D721Med (cell line): ENCODE results near the gene TBCCD1.

ENCODE experiments used
- DNase-seq: peaks from one replicate; pipeline ENCODE4 v3.0.0; 2011; ENCODE audit warnings: low spot score; ENCODE audit not compliant: insufficient read length
- FAIRE-seq: peaks from 2 replicates; lab custom pipeline; 2011; peaks lifted over from hg19 to GRCh38; lab: Jason Lieb, UNC
- TF ChIP-seq, protein P1 (sequence below): IDR thresholded peaks from 2 replicates; pipeline ENCODE4 v1.5.1; 2012; ENCODE audit warnings: mild to moderate bottlenecking, control low read depth; ENCODE audit not compliant: insufficient read depth; ENCODE audit errors: missing control alignments

The TBCCD1 gene

DNA sequence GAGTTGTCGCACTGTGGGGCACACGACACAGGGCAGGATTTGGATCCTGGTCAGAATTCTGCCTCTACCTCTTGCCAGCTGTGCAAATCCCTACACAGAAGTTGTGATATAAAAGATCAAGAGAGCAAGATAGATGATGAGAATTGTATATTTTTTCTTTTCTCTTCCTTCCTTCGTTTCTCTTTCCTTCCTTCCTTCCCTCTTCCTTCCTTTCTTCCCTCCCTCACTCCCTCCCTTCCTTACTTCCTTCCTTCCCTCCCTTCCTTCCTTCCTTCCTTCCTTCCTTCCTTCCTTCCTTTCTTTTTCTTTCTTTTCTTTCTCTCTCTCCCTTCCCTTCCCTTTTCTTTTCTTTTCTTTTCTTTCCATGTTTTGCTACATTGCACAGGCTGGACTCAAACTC, 33.8 kb upstream of the TBCCD1 start:
- DNase-seq (no peak), FAIRE-seq (no peak)
- TF ChIP-seq, protein P1, sequence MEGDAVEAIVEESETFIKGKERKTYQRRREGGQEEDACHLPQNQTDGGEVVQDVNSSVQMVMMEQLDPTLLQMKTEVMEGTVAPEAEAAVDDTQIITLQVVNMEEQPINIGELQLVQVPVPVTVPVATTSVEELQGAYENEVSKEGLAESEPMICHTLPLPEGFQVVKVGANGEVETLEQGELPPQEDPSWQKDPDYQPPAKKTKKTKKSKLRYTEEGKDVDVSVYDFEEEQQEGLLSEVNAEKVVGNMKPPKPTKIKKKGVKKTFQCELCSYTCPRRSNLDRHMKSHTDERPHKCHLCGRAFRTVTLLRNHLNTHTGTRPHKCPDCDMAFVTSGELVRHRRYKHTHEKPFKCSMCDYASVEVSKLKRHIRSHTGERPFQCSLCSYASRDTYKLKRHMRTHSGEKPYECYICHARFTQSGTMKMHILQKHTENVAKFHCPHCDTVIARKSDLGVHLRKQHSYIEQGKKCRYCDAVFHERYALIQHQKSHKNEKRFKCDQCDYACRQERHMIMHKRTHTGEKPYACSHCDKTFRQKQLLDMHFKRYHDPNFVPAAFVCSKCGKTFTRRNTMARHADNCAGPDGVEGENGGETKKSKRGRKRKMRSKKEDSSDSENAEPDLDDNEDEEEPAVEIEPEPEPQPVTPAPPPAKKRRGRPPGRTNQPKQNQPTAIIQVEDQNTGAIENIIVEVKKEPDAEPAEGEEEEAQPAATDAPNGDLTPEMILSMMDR = no peak

DNA sequence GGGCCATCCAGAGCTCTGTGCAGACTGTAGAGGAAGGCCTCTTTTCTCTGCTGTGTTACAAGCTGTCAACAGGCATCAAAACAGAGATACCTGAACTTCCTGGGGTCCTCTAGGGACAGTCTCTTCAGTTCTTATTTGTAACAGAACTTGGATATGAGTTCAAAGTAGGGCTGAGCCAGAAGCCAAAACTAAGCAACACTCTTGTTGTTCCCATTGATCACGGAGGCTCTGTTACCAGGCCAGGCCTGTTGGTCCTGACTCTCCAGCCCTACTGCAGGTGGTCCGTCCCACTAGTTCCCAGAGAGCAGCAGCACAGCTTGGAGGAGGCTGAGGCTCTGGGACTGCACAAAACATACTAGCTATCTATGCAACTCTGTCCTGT, 32.6 kb upstream of the TBCCD1 start:
- FAIRE-seq (no peak), DNase-seq (no peak)
- TF ChIP-seq, protein P1 = no peak

DNA sequence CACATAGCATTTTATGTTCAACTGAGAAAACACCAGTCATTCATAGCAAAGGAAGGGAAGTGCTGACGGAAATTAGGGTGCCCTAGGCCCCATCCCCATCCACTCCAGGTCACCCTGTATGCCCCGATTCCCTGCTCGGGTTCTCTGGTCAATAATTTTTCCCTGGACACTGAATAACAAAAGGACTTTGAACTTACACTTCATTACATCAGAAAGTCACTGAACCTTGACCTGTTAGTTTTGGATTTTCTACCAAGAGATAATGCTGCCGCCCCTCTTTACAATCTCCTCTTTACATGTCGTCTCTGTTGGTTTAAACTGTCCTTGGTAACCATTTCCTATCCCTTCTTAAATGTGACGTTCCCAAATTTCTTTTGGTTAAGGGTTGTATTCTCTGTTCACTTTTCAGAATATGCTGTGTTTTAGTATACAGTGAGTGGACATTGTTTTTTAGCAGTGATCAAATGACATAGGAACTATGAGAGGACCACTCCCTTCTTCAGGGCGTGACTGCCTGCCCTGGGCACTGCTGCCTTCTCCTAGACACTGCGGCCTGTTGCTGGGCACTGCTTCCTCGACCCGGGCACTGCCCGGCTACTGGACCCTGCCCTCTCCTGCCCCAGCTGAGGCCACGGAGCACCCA, 32.1 kb upstream of the TBCCD1 start:
- FAIRE-seq = no peak
- TF ChIP-seq, protein P1 = no peak
- no peak for DNase-seq

DNA sequence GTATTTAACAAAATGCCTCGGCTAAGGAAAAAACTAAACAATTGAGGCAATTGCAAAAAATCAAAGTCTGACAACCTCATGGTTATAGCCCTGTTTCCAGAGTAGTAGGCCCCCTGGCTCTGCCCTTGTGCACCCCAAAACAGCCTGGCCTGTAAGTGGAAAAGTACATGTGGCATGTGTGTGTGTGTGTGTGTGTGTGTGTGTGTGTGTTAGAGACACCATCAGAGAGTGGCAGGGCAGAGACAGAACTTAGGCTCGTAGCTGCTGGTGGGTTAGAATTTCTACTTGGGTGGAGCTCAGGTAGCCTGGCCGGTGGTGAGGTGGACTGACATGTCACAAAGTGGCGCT, 31.6 kb upstream of the TBCCD1 start:
- FAIRE-seq (no peak), DNase-seq (no peak)
- TF ChIP-seq, protein P1 = no peak

DNA sequence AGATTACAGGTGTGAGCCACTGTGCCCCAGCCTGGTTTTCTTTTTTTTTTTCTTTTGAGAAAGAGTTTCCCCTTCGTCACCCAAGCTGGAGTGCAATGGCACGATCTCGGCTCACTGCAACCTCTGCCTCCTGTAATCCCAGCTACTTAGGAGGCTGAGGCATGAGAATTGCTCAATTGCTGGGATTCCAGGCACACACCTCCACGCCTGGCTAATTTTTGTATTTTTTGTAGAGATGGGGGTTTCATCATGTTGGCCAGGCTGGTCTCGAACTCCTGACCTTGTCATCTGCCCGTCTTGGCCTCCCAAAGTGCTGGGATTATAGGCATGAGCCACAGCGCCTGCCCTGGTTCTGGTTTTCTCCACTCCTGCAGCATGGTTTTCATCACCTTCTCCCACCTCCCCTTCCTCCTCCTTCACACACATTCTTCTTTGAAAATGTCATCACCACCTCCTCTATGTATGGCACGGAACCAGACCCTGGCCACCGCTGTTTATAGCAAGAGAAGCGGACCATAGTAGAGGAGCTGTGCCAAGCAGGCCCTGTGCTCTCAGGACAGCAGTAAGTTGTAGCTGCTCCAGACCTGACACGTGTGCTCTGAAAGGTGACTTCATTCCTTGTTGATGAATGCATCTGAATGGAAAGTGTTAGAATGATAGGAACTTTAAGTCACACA, 31.1 kb upstream of the TBCCD1 start:
- no peak for DNase-seq
- FAIRE-seq = no peak
- TF ChIP-seq, protein P1 = no peak

DNA sequence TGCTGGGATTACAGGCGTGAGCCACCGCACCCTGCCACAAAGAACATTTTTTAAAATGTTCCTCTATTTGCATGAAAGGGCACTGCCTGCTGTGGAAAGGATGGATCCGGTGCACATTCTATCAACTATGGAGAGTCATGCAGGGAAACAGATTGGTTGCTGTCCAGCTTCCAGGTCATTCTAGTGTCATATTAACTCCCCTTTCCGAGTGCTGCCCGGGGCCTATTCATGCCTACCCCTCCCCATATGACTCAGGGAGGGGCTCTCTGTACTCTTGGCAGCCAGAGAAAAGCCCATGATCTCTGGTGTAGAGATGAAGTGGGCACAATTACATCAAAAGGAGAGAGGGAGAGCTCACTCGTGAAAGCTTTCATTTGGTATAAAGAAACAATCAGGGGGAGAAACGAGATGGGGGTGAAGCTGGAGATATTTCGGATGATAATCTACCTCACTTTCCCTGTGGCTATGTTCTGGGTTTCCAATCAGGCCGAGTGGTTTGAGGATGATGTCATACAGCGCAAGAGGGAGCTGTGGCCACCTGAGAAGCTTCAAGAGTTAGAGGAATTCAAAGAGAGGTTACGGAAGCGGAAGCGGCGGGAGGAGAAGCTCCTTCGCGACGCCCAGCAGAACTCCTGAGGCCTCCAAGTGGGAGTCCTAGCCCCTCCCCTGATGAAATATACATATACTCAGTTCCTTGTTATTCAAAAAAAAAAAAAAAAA, 29.6 kb upstream of the TBCCD1 start:
- DNase-seq (no peak), FAIRE-seq (no peak)
- TF ChIP-seq, protein P1 = no peak

DNA sequence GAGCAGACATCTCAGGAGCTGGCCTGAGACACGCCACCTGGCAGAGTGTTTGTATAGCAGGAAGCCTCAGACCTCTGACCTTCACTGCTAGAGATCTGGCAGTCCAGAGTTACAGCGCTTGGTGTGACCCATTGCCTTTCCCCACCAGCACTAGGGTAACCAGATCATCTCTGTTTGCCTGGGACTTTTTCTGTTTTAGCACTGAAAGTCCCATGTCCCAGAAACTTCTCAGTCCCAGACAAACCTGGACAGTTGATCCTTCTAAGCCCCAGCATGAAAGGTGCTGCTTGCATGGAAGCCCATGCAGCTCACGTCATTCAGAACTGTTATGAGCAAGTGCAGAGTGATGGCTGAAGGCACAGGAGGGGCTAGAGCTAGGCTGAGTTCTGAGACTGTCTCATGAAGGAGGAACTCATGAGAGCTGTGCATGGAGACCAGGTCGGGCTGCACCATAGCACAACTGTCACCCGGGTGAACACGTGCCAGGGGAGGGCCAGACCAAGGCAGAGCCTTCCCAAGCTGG, 27.5 kb upstream of the TBCCD1 start:
- TF ChIP-seq, protein P1 = no peak
- FAIRE-seq (no peak), DNase-seq (no peak)
